ENCODE results near the gene RNF144A.

DNA sequence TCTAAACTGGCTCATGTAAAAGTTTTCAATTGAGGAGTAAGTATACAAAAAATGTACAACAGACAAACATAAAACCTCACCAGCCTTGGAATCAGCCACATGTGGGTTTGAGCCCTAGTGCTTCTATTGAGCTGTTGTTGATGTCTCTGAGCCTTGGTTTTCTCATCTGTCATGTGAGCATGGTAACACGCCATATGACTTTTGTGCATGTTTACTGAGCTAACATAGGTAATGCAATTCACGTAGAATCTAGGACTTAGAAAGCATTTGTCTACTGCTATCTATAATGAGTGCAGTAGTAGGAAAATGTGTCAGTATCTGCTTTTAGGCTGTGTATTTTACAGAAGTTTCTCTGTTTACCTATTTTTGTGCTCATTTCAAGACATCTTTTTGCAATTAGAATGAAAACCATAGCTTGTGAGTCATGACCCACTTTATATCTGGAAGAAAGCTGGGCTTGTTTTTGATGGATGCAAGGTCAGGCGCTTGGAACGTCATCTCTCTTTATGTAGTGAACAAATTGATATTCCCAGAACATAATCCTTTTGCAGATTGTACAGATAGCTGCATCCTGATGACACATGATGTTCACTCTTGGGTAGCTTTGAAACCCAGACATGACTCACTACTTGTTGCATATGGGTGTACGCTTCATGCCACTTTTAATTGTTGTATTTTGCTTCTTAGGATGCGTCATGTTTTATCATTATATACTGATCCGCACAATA, 94.3 kb downstream of the RNF144A start:
- TF ChIP-seq, protein P1, sequence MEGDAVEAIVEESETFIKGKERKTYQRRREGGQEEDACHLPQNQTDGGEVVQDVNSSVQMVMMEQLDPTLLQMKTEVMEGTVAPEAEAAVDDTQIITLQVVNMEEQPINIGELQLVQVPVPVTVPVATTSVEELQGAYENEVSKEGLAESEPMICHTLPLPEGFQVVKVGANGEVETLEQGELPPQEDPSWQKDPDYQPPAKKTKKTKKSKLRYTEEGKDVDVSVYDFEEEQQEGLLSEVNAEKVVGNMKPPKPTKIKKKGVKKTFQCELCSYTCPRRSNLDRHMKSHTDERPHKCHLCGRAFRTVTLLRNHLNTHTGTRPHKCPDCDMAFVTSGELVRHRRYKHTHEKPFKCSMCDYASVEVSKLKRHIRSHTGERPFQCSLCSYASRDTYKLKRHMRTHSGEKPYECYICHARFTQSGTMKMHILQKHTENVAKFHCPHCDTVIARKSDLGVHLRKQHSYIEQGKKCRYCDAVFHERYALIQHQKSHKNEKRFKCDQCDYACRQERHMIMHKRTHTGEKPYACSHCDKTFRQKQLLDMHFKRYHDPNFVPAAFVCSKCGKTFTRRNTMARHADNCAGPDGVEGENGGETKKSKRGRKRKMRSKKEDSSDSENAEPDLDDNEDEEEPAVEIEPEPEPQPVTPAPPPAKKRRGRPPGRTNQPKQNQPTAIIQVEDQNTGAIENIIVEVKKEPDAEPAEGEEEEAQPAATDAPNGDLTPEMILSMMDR (IDR thresholded peaks at IDR 0.05) = no peak
- TF ChIP-seq POLR2A (IDR thresholded peaks at IDR 0.05) = peak in 1 of 2 donors; percentile 35
